ENCODE results near the gene ACOX3.
"Not testable (repeated sequence)": the region's sequence is repeated elsewhere in the genome, so short reads cannot be mapped to it uniquely, and the experiment has no call there.

The ACOX3 gene

GRCh38 chr4:8427262-8427661 is 13.3 kb downstream of the ACOX3 start:
- H3K9ac ChIP-seq (ENCODE audit: low read depth, low read length), result no peak overlapping the region
- H3K9me3 ChIP-seq (ENCODE audit: insufficient read depth, low read depth, low read length), result no peaks in the 10 kb centered on the region
- H3K27ac ChIP-seq (ENCODE audit: low read length), result no peak overlapping the region
- H3K27me3 ChIP-seq (ENCODE audit: insufficient read depth, low read length), result no peaks in the 10 kb centered on the region
- peak overlapping the region; percentile 81; the same call in 1 of the 2 replicates for H3K4me3 ChIP-seq (ENCODE audit: low read length)
- no peaks in the 10 kb centered on the region for H3K4me1 ChIP-seq (ENCODE audit: insufficient read depth, low read length)
- H3K36me3 ChIP-seq (ENCODE audit: insufficient read depth, low read depth, low read length), result no peaks in the 10 kb centered on the region

- H3K9me3 ChIP-seq (ENCODE audit: insufficient read depth, low read depth, low read length), result no peaks in the 10 kb centered on the region
- H3K27me3 ChIP-seq (ENCODE audit: insufficient read depth, low read length), result no peaks in the 10 kb centered on the region
- H3K4me3 ChIP-seq (ENCODE audit: low read length), result no peak overlapping the region
- H3K27ac ChIP-seq (ENCODE audit: low read length), result no peak overlapping the region
- H3K4me1 ChIP-seq (ENCODE audit: insufficient read depth, low read length), result no peaks in the 10 kb centered on the region
- no peaks in the 10 kb centered on the region for H3K36me3 ChIP-seq (ENCODE audit: insufficient read depth, low read depth, low read length)
- no peak overlapping the region for H3K9ac ChIP-seq (ENCODE audit: low read depth, low read length)
Observed at GRCh38 chr4:8422786-8423185, 17.7 kb downstream of the ACOX3 start.

DNA sequence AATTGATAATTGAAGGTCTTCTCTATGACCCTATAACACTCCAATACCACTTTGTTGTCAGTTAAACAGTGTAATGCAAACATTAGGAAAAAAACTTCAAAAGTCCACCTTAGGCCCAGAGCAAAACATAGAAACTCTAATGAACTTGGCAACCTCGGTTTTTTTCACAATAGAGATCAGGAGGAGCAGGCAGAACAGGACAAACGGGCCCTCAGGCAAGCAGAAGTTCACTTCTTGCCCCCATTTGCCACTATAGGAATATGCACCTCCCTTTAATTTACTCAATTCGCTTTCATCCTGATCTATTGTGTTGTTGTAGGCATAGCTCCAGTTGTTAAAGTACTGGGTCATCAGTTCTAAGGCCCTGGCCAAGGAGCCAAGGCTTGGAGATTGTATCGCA is 18.2 kb downstream of the ACOX3 start:
- Histone ChIP-seq H3K27ac (ENCODE audit: low read length) (no peak overlapping the region), H3K9ac (ENCODE audit: low read depth, low read length) (no peak overlapping the region), H3K4me3 (ENCODE audit: low read length) (no peak overlapping the region)

GRCh38 chr4:8420151-8420550 is 20.4 kb downstream of the ACOX3 start:
- not testable (repeated sequence) for H3K4me1 ChIP-seq (ENCODE audit: insufficient read depth, low read length); H3K36me3 ChIP-seq (ENCODE audit: insufficient read depth, low read depth, low read length); H3K9me3 ChIP-seq (ENCODE audit: insufficient read depth, low read depth, low read length); H3K4me3 ChIP-seq (ENCODE audit: low read length); H3K27ac ChIP-seq (ENCODE audit: low read length); H3K9ac ChIP-seq (ENCODE audit: low read depth, low read length); H3K27me3 ChIP-seq (ENCODE audit: insufficient read depth, low read length)

More for the DNA sequence above, 18.2 kb downstream of the ACOX3 start:
- H3K9me3 ChIP-seq (ENCODE audit: insufficient read depth, low read depth, low read length), result no peaks in the 10 kb centered on the region
- no peaks in the 10 kb centered on the region for H3K27me3 ChIP-seq (ENCODE audit: insufficient read depth, low read length)
- no peaks in the 10 kb centered on the region for H3K4me1 ChIP-seq (ENCODE audit: insufficient read depth, low read length)
- H3K36me3 ChIP-seq (ENCODE audit: insufficient read depth, low read depth, low read length), result no peaks in the 10 kb centered on the region

- H3K36me3 ChIP-seq (ENCODE audit: insufficient read depth, low read depth, low read length), result no peaks in the 10 kb centered on the region; the same call in 1 of the 2 replicates
- H3K4me3 ChIP-seq (ENCODE audit: low read length), result no peak overlapping the region
- H3K27ac ChIP-seq (ENCODE audit: low read length), result no peak overlapping the region
- H3K9ac ChIP-seq (ENCODE audit: low read depth, low read length), result no peak overlapping the region
- H3K27me3 ChIP-seq (ENCODE audit: insufficient read depth, low read length), result no peaks in the 10 kb centered on the region
- H3K4me1 ChIP-seq (ENCODE audit: insufficient read depth, low read length), result no peaks in the 10 kb centered on the region
- no peaks in the 10 kb centered on the region for H3K9me3 ChIP-seq (ENCODE audit: insufficient read depth, low read depth, low read length)
Observed at GRCh38 chr4:8419222-8420041, 21.1 kb downstream of the ACOX3 start.

- no peaks in the 10 kb centered on the region; the same call in 1 of the 2 replicates for H3K36me3 ChIP-seq (ENCODE audit: insufficient read depth, low read depth, low read length)
Observed at GRCh38 chr4:8417071-8417614, 23.4 kb downstream of the ACOX3 start.

DNA sequence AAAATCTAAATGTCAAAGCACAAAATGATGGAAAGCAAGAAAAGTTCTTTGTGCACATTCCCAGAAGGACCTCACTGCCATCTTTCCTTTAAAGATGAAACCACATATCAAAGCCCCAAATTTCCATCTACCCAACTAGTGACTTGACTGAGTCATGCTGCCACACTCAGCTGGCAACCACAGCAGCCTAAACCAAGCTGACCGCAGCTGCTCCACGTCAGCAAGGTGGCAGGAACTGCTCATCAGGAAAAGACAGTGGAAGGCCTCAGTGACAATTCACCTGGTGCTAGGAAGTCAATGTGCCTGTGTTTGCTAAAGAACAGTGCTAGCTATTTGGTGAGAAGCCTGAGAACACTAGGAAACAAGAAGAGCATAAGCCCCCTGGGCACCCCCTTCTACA is 26.1 kb downstream of the ACOX3 start:
- Histone ChIP-seq H3K4me1 (ENCODE audit: insufficient read depth, low read length) (peaks cover 4% of the 10 kb centered on the region; the same call in 1 of the 2 replicates), H3K27ac (ENCODE audit: low read length) (no peak overlapping the region), H3K27me3 (ENCODE audit: insufficient read depth, low read length) (no peaks in the 10 kb centered on the region), H3K4me3 (ENCODE audit: low read length) (no peak overlapping the region), H3K9ac (ENCODE audit: low read depth, low read length) (no peak overlapping the region), H3K9me3 (ENCODE audit: insufficient read depth, low read depth, low read length) (no peaks in the 10 kb centered on the region), H3K36me3 (ENCODE audit: insufficient read depth, low read depth, low read length) (no peaks in the 10 kb centered on the region; the same call in none of the 2 replicates)

More at GRCh38 chr4:8417071-8417614, 23.4 kb downstream of the ACOX3 start:
- Histone ChIP-seq H3K9me3 (ENCODE audit: insufficient read depth, low read depth, low read length) (no peaks in the 10 kb centered on the region), H3K4me3 (ENCODE audit: low read length) (no peak overlapping the region), H3K27ac (ENCODE audit: low read length) (no peak overlapping the region), H3K9ac (ENCODE audit: low read depth, low read length) (no peak overlapping the region), H3K4me1 (ENCODE audit: insufficient read depth, low read length) (no peaks in the 10 kb centered on the region), H3K27me3 (ENCODE audit: insufficient read depth, low read length) (no peaks in the 10 kb centered on the region)

DNA sequence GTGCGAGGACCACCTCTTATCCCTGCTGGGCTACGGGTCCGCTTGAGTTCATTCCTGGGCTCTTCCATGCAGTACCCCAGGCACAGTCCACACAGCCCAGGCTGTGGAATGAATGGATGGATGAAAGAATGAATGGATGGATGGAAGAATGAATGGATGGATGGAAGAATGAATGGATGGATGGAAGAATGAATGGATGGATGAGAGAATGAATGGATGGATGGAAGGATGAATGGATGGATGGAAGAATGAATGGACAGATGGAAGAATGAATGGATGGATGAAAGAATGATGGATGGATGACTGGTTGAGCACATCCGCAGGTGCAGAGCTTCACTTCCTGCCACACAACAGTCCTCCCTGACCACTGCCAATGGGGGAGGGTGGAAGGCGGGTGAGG is 28.2 kb downstream of the ACOX3 start:
- Histone ChIP-seq H3K9ac (ENCODE audit: low read depth, low read length) (no peak overlapping the region), H3K27me3 (ENCODE audit: insufficient read depth, low read length) (no peaks in the 10 kb centered on the region), H3K4me3 (ENCODE audit: low read length) (no peak overlapping the region), H3K9me3 (ENCODE audit: insufficient read depth, low read depth, low read length) (no peaks in the 10 kb centered on the region), H3K27ac (ENCODE audit: low read length) (no peak overlapping the region), H3K36me3 (ENCODE audit: insufficient read depth, low read depth, low read length) (no peaks in the 10 kb centered on the region; the same call in none of the 2 replicates), H3K4me1 (ENCODE audit: insufficient read depth, low read length) (peaks cover 4% of the 10 kb centered on the region; the same call in 1 of the 2 replicates)

GRCh38 chr4:8411351-8412180 is 29.0 kb downstream of the ACOX3 start:
- H3K4me1 ChIP-seq (ENCODE audit: insufficient read depth, low read length), result peaks cover 4% of the 10 kb centered on the region; the same call in 1 of the 2 replicates
- H3K27ac ChIP-seq (ENCODE audit: low read length), result no peak overlapping the region
- H3K9me3 ChIP-seq (ENCODE audit: insufficient read depth, low read depth, low read length), result no peaks in the 10 kb centered on the region
- no peaks in the 10 kb centered on the region for H3K27me3 ChIP-seq (ENCODE audit: insufficient read depth, low read length)
- no peak overlapping the region for H3K4me3 ChIP-seq (ENCODE audit: low read length)
- no peaks in the 10 kb centered on the region; the same call in none of the 2 replicates for H3K36me3 ChIP-seq (ENCODE audit: insufficient read depth, low read depth, low read length)
- H3K9ac ChIP-seq (ENCODE audit: low read depth, low read length), result no peak overlapping the region

GRCh38 chr4:8410641-8411271 is 29.8 kb downstream of the ACOX3 start:
- H3K36me3 ChIP-seq (ENCODE audit: insufficient read depth, low read depth, low read length), result peaks cover under 1% of the 10 kb centered on the region
- no peaks in the 10 kb centered on the region for H3K9me3 ChIP-seq (ENCODE audit: insufficient read depth, low read depth, low read length)

GRCh38 chr4:8410066-8410625 is 30.4 kb downstream of the ACOX3 start:
- Histone ChIP-seq H3K4me1 (ENCODE audit: insufficient read depth, low read length) (peaks cover 4% of the 10 kb centered on the region; the same call in 1 of the 2 replicates), H3K27ac (ENCODE audit: low read length) (no peak overlapping the region)

More at GRCh38 chr4:8410641-8411271, 29.8 kb downstream of the ACOX3 start:
- Histone ChIP-seq H3K27ac (ENCODE audit: low read length) (no peak overlapping the region), H3K4me1 (ENCODE audit: insufficient read depth, low read length) (peaks cover 4% of the 10 kb centered on the region; the same call in 1 of the 2 replicates), H3K9ac (ENCODE audit: low read depth, low read length) (no peak overlapping the region), H3K4me3 (ENCODE audit: low read length) (no peak overlapping the region), H3K27me3 (ENCODE audit: insufficient read depth, low read length) (no peaks in the 10 kb centered on the region)

More at GRCh38 chr4:8410066-8410625, 30.4 kb downstream of the ACOX3 start:
- no peak overlapping the region for H3K9ac ChIP-seq (ENCODE audit: low read depth, low read length)
- H3K9me3 ChIP-seq (ENCODE audit: insufficient read depth, low read depth, low read length), result no peaks in the 10 kb centered on the region
- H3K36me3 ChIP-seq (ENCODE audit: insufficient read depth, low read depth, low read length), result peaks cover 6% of the 10 kb centered on the region
- H3K27me3 ChIP-seq (ENCODE audit: insufficient read depth, low read length), result no peaks in the 10 kb centered on the region
- no peak overlapping the region for H3K4me3 ChIP-seq (ENCODE audit: low read length)

Data from iPS-20b (cell line).